H9 (cell line): ENCODE data around the gene FCAR. TPM values are rescaled to one million over a fixed set of nuclear protein-coding genes. Genes with fewer than 3 reads are reported as not detected.
"Not testable (repeated sequence)": the region's sequence is repeated elsewhere in the genome, so short reads cannot be mapped to it uniquely, and the experiment has no call there.

Experiments used
- DNase-seq: peaks from one replicate; pipeline ENCODE4 v3.0.0-alpha.2; 2017
- H2AFZ ChIP-seq: one replicate; pipeline ENCODE4 v1.6.1; 2013; ENCODE audit warnings: mild to moderate bottlenecking, low read length, control low read depth, moderate library complexity
- H2AK5ac ChIP-seq: 2 replicates; pipeline ENCODE4 v1.6.1; 2013; ENCODE audit warnings: low read length, control low read depth, mixed read lengths; ENCODE audit not compliant: insufficient read length
- H2BK120ac ChIP-seq: one replicate; pipeline ENCODE4 v1.6.1; 2013; ENCODE audit warnings: low read depth, mild to moderate bottlenecking, low read length, control low read depth, inconsistent platforms; ENCODE audit not compliant: poor library complexity, severe bottlenecking
- H2BK12ac ChIP-seq: 2 replicates; pipeline ENCODE4 v1.6.1; 2013; ENCODE audit warnings: low read length, control low read depth, mixed read lengths, low read depth; ENCODE audit not compliant: insufficient read length
- H2BK15ac ChIP-seq: 2 replicates; pipeline ENCODE4 v1.6.1; 2013; ENCODE audit warnings: low read depth, low read length, control low read depth
- H2BK20ac ChIP-seq: one replicate; pipeline ENCODE4 v1.6.1; 2013; ENCODE audit warnings: low read depth, mild to moderate bottlenecking, low read length, control low read depth, inconsistent platforms; ENCODE audit not compliant: poor library complexity, severe bottlenecking
- H2BK5ac ChIP-seq: 2 replicates; pipeline ENCODE4 v1.6.1; 2013; ENCODE audit warnings: low read length, control low read depth, mixed read lengths; ENCODE audit not compliant: insufficient read length
- H3K14ac ChIP-seq: 2 replicates; pipeline ENCODE4 v1.6.1; 2013; ENCODE audit warnings: low read length, control low read depth; ENCODE audit not compliant: insufficient read depth
- H3K18ac ChIP-seq: 2 replicates; pipeline ENCODE4 v1.6.1; 2013; ENCODE audit warnings: low read depth, mild to moderate bottlenecking, mixed read lengths, low read length, control low read depth; ENCODE audit not compliant: insufficient read length
- H3K23ac ChIP-seq: 2 replicates; pipeline ENCODE4 v1.6.1; 2013; ENCODE audit warnings: low read length, control low read depth, mixed read lengths, low read depth; ENCODE audit not compliant: insufficient read length
- H3K23me2 ChIP-seq: 2 replicates; pipeline ENCODE4 v1.6.1; 2013; ENCODE audit warnings: low read depth, mild to moderate bottlenecking, mixed read lengths, low read length, control low read depth; ENCODE audit not compliant: insufficient read length, poor library complexity, severe bottlenecking
- H3K27ac ChIP-seq: 2 replicates; pipeline ENCODE4 v1.5.1; 2013; ENCODE audit warnings: low read length, control low read depth, mixed read lengths, low read depth; ENCODE audit not compliant: insufficient read length
- H3K27me3 ChIP-seq: 2 replicates; pipeline ENCODE4 v1.6.1; 2013; ENCODE audit warnings: low read length, control low read depth, inconsistent platforms; ENCODE audit not compliant: insufficient read depth
- H3K4ac ChIP-seq: 2 replicates; pipeline ENCODE4 v1.6.1; 2013; ENCODE audit warnings: low read depth, mild to moderate bottlenecking, control low read depth, inconsistent platforms, low read length, moderate library complexity
- H3K4me1 ChIP-seq: 2 replicates; pipeline ENCODE4 v1.6.1; 2013; ENCODE audit warnings: low read length, control low read depth, inconsistent platforms; ENCODE audit not compliant: insufficient read depth
- H3K4me2 ChIP-seq: 2 replicates; pipeline ENCODE4 v1.6.1; 2013; ENCODE audit warnings: low read length, control low read depth, mixed read lengths; ENCODE audit not compliant: insufficient read length, insufficient read depth
- H3K56ac ChIP-seq: 2 replicates; pipeline ENCODE4 v1.6.1; 2013; ENCODE audit warnings: low read depth, mild to moderate bottlenecking, mixed read lengths, low read length, control low read depth; ENCODE audit not compliant: insufficient read length
- H3K79me1 ChIP-seq: 2 replicates; pipeline ENCODE4 v1.6.1; 2013; ENCODE audit warnings: low read depth, mild to moderate bottlenecking, moderate library complexity, low read length, control low read depth, inconsistent platforms; ENCODE audit not compliant: insufficient read depth, poor library complexity, severe bottlenecking
- H3K79me2 ChIP-seq: 2 replicates; pipeline ENCODE4 v1.6.1; 2013; ENCODE audit warnings: low read length, control low read depth, inconsistent platforms; ENCODE audit not compliant: insufficient read depth
- H3K9ac ChIP-seq: 2 replicates; pipeline ENCODE4 v1.6.1; 2013; ENCODE audit warnings: low read length, control low read depth, mixed read lengths; ENCODE audit not compliant: insufficient read length; ENCODE audit errors: extremely low read depth
- H3K9me3 ChIP-seq: one replicate; pipeline ENCODE4 v1.6.1; 2013; ENCODE audit warnings: low read depth, low read length, inconsistent platforms; ENCODE audit not compliant: control insufficient read depth
- H3T11ph ChIP-seq: one replicate; pipeline ENCODE4 v1.6.1; 2013; ENCODE audit warnings: mild to moderate bottlenecking, low read length, control low read depth, inconsistent platforms
- H4K20me1 ChIP-seq: one replicate; pipeline ENCODE4 v1.6.1; 2013; ENCODE audit not compliant: control insufficient read depth, insufficient read length, insufficient read depth
- H4K5ac ChIP-seq: 2 replicates; pipeline ENCODE4 v1.6.1; 2013; ENCODE audit warnings: low read depth, mild to moderate bottlenecking, mixed read lengths, low read length, control low read depth; ENCODE audit not compliant: insufficient read length
- H4K8ac ChIP-seq: replicated peaks from 2 replicates; pipeline ENCODE4 v1.6.1; 2013; ENCODE audit warnings: low read length, control low read depth, mixed read lengths, low read depth; ENCODE audit not compliant: insufficient read length
- H4K91ac ChIP-seq: 2 replicates; pipeline ENCODE4 v1.6.1; 2013; ENCODE audit warnings: low read depth, mild to moderate bottlenecking, moderate library complexity, mixed read lengths, low read length, control low read depth; ENCODE audit not compliant: insufficient read length
- H3K27ac Mint-ChIP-seq, 3 experiments: 2 replicates in 2 of 3; 3 replicates in 1 of 3; pipeline ENCODE4 v1.8.0; 2020 to 2021; ENCODE audit warnings: mixed read lengths in 3 of 3, mild to moderate bottlenecking in 1 of 3, moderate library complexity in 1 of 3
- H3K27me3 Mint-ChIP-seq: 2 replicates; pipeline ENCODE4 v1.8.0; 2021; ENCODE audit warnings: low read depth, mild to moderate bottlenecking, moderate library complexity, mixed read lengths
- H3K36me3 Mint-ChIP-seq, 3 experiments: 2 replicates in 2 of 3; 3 replicates in 1 of 3; pipeline ENCODE4 v1.8.0; 2020 to 2021; ENCODE audit warnings: low read depth in 3 of 3, mixed read lengths in 3 of 3; ENCODE audit not compliant: insufficient read depth in 1 of 3
- H3K4me1 Mint-ChIP-seq, 2 experiments: 2 replicates each; pipeline ENCODE4 v1.8.0; 2020; ENCODE audit warnings: mixed read lengths in 2 of 2
- H3K4me3 Mint-ChIP-seq, 2 experiments: 2 replicates in 1 of 2; 3 replicates in 1 of 2; pipeline ENCODE4 v1.8.0; 2020 to 2021; ENCODE audit warnings: mild to moderate bottlenecking in 2 of 2, mixed read lengths in 2 of 2, moderate library complexity in 1 of 2
- H3K9me3 Mint-ChIP-seq, 2 experiments: 2 replicates in 1 of 2; 3 replicates in 1 of 2; pipeline ENCODE4 v1.8.0; 2020; ENCODE audit warnings: mild to moderate bottlenecking in 2 of 2, mixed read lengths in 2 of 2, moderate library complexity in 1 of 2
- WGBS: extraction: QIAGEN DNeasy Blood & Tissue Kit; methylation state at CpG from one replicate; pipeline ENCODE4 v1.1.7; 2013; ENCODE audit warnings: missing lambda C conversion rate, low lambda C conversion rate, mixed read lengths; ENCODE audit not compliant: insufficient read length; ENCODE audit errors: extremely low coverage; 5-methylcytosine and 5-hydroxymethylcytosine counted together
- total RNA-seq: library from RNA; stranded (reverse); gene quantifications from 2 replicates; pipeline ENCODE4 v1.2.1, GENCODE V29; 2021

FCAR gene
- total RNA-seq, 1 experiment from 2014 or later: not detected

GRCh38 chr19:54837522-54837921 is 36.5 kb upstream of the FCAR start:
- H4K5ac ChIP-seq, DNase-seq, H2BK5ac ChIP-seq, H3K79me1 ChIP-seq, H3K4me1 Mint-ChIP-seq, H4K20me1 ChIP-seq, H3K4ac ChIP-seq, H3K79me2 ChIP-seq, H3K4me3 Mint-ChIP-seq, H3K23ac ChIP-seq, H3K27me3 ChIP-seq, H3K14ac ChIP-seq, H3K4me1 ChIP-seq, H4K91ac ChIP-seq, H3K56ac ChIP-seq, H2BK12ac ChIP-seq, H2AFZ ChIP-seq, H3K27ac Mint-ChIP-seq, H3K4me2 ChIP-seq, H2BK15ac ChIP-seq, H2BK20ac ChIP-seq, H3K27ac ChIP-seq, H2BK120ac ChIP-seq, H4K8ac ChIP-seq, H3K9ac ChIP-seq, H3T11ph ChIP-seq, H3K23me2 ChIP-seq, H3K27me3 Mint-ChIP-seq, H3K18ac ChIP-seq, H2AK5ac ChIP-seq: not testable (repeated sequence)
- H3K9me3 ChIP-seq: peaks cover 10% of the 10 kb centered on the region
- H3K9me3 Mint-ChIP-seq: peaks cover 69 to 84% of the 10 kb centered on the region in 2 experiments
- peaks cover 8 to 19% (median 18%) of the 10 kb centered on the region in 3 experiments; a peak in 5 of 7 replicates for H3K36me3 Mint-ChIP-seq
- WGBS: no CpG with 5 or more reads among the region's 2 CpGs

GRCh38 chr19:54843171-54843570 is 30.9 kb upstream of the FCAR start:
- not testable (repeated sequence) for H3K4me3 Mint-ChIP-seq, H3K4me2 ChIP-seq, H3K23me2 ChIP-seq, H2AFZ ChIP-seq, DNase-seq, H3K4ac ChIP-seq, H4K8ac ChIP-seq, H2BK15ac ChIP-seq, H3T11ph ChIP-seq, H3K27ac ChIP-seq, H3K79me2 ChIP-seq, H4K5ac ChIP-seq, H2AK5ac ChIP-seq, H3K4me1 ChIP-seq, H2BK120ac ChIP-seq, H2BK5ac ChIP-seq, H4K91ac ChIP-seq, H3K56ac ChIP-seq, H2BK20ac ChIP-seq, H3K9ac ChIP-seq, H3K18ac ChIP-seq, H2BK12ac ChIP-seq, H3K79me1 ChIP-seq, H3K14ac ChIP-seq, H3K27ac Mint-ChIP-seq, H3K23ac ChIP-seq, H3K4me1 Mint-ChIP-seq, H4K20me1 ChIP-seq, H3K27me3 ChIP-seq
- peaks cover 76 to 80% of the 10 kb centered on the region in 2 experiments for H3K9me3 Mint-ChIP-seq
- peaks cover 5 to 25% (median 10%) of the 10 kb centered on the region in 3 experiments; a peak in 6 of 7 replicates for H3K36me3 Mint-ChIP-seq
- H3K27me3 Mint-ChIP-seq: peaks cover 10% of the 10 kb centered on the region
- no CpG with 5 or more reads among the region's 8 CpGs for WGBS
- peaks cover 17% of the 10 kb centered on the region for H3K9me3 ChIP-seq
